Stimulated activated naive CD4-positive, alpha-beta T cell (primary cell): ENCODE measurements around the gene PMS2.
"Not testable (repeated sequence)": the region's sequence is repeated elsewhere in the genome, so short reads cannot be mapped to it uniquely, and the experiment has no call there.

Experiments used
- DNase-seq, 6 experiments: peaks; one replicate each; lab custom pipeline; 2025; lab: John Stamatoyannopoulos, UW

The PMS2 gene, protein sequence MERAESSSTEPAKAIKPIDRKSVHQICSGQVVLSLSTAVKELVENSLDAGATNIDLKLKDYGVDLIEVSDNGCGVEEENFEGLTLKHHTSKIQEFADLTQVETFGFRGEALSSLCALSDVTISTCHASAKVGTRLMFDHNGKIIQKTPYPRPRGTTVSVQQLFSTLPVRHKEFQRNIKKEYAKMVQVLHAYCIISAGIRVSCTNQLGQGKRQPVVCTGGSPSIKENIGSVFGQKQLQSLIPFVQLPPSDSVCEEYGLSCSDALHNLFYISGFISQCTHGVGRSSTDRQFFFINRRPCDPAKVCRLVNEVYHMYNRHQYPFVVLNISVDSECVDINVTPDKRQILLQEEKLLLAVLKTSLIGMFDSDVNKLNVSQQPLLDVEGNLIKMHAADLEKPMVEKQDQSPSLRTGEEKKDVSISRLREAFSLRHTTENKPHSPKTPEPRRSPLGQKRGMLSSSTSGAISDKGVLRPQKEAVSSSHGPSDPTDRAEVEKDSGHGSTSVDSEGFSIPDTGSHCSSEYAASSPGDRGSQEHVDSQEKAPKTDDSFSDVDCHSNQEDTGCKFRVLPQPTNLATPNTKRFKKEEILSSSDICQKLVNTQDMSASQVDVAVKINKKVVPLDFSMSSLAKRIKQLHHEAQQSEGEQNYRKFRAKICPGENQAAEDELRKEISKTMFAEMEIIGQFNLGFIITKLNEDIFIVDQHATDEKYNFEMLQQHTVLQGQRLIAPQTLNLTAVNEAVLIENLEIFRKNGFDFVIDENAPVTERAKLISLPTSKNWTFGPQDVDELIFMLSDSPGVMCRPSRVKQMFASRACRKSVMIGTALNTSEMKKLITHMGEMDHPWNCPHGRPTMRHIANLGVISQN

DNA sequence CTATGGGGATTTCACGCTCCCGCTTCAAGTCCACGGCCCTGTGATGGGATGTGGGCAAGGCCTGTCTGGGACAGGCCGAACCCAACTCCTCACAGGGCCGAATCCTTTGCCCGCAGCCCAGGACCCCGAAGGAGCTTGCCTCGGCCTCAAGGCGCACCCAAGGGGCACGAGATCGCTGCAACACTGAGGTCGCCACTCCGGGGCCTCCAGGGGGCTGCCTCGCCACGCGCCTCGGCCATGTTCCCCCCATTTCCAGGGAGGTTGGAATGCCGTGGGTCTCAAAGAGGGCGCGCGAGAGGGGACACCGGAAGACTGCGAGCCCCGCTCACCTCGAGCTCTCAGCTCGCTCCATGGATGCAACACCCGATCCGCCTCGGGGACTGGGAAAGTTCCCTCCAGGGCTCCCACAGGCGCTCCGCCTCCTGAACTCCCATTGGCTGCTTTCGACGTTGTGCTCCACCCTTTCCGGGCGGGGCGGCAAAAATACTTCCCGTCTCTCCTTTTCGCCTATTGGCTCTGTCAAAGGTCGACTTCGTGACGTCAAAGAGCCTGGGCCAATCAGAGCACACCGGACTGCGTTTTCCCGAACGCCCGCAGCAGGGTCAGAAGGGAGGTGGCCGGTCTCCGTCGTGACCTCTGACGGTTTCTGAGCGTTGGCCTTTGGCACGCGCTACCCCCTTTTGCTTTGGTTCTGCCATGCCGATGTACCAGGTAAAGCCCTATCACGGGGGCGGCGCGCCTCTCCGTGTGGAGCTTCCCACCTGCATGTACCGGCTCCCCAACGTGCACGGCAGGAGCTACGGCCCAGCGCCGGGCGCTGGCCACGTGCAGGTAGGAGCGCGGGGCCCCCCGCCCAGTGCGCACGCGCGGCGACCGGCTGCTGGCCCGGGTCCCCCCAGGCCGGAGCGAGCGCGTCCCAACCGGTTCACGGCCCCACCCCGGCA is at the start of gene PMS2, which contains the start of gene AIMP2:
Gene PMS2, minus strand, starts transcription at position 382 of the 944 bp plus-strand sequence. Its CDS starts 30 bp downstream, at position 352.
Gene AIMP2, plus strand, starts transcription at position 605 of the 944 bp plus-strand sequence. Its CDS starts 92 bp downstream, at position 697.
- DNase-seq, result peak; percentile 89 to 97 (median 92)

DNA sequence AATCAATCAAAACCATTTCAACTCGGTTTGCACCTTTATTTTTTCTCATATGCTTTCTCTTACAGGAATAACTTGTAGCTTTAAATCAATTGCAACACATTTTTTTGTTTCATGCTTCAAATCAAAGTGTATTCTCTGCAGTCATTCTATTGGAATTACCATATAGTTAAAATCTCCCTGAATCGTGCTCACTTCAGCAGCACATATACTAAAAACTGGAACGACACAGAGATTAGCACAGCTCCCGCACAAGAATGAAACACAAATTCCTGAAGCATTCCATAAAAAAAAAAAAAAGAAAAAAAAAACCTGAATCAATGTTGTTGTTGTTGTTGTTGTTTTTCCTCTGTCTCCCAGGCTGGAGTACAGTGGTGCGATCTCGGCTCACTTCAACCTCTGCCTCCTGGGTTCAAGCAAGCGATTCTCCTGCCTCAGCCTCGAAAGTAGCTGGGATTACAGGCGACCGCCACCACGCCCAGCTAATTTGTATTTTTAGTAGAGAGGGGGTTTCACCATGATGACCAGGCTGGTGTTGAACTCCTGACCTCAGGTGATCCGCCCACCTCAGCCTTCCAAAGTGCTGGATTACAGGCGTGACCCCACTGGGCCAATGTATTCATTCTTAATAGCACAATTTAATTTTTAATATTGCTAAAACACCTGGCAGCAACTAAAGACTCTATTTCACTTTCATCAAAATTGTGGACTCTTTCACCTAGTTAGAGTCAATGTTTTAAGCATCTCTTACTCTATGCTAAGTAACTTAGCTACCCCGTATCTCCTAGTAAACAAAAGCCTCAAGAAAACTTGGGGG is 48.7 kb upstream of the PMS2 start:
- DNase-seq, result no peak

DNA sequence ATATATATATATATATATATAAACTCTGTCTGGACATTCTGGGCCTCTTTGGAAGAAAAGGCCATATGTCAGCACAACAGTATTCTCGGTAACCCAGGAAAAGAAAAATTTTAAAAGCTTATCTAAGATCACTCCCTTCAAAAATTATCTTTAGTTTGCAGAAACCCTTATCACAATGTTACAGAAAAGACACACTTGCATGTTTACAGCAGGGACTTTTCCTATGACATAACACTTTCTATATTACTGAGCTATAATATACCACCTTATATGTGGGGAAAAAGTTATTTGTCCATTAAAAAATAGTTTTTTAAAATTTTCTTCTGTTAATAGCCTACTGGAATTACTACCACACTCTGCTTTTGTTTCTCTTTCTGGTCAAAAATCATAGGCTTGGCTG is 47.8 kb upstream of the PMS2 start:
- no peak for DNase-seq

DNA sequence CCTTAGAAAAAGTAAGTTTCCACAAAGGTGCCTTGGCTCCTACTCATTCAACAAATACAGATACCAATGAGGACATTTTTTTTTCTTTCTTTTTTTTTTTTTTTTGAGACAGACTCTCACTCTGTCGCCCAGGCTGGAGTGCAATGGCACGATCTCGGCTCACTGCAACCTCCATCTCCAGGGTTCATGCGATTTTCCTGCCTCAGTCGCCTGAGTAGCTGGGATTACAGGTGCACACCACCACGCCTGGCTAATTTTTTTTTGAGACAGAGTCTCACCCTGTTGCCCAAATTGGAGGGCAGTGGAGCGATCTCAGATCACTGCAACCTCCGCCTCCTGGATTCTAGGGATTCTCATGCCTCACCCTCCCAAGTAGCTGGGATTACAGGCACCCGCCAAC is 42.3 kb upstream of the PMS2 start:
- not testable (repeated sequence) for DNase-seq

DNA sequence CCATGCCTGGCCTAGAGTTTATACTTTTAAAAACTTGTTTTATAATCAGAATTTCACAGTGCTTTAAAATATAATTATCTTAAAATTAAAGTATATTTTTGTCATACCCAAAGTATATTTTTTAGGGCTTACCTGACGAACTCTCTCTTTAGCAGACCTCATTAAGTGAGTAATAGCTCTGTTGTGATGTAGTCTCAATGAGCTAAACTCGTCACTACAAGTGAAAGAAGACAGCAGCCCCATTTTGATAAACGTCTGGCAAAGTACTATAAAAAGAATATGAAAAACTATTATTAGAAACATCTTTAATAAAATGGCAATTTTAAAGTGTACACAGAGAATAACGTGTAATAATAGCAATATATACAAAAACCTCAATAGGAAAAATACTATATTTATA is 40.9 kb upstream of the PMS2 start:
- DNase-seq, result no peak

DNA sequence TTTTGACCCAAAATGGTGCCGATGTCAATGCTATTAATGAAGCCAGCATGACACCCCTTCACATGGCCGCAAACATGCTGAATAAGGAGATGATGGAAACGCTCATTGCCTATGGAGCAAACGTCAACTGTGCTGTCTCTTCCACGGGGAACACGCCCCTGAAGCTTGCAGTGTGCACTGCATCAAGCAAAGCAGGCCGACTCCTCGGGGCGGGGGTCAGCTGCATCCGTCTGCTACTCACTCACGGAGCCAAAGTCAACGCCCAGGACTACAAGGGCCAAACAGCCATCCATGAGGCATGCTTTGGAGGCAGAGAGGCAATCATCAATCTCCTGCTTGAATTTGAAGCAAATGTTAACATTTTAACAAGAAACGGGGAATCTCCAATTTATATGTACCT is 26.8 kb upstream of the PMS2 start:
- DNase-seq, result no peak

DNA sequence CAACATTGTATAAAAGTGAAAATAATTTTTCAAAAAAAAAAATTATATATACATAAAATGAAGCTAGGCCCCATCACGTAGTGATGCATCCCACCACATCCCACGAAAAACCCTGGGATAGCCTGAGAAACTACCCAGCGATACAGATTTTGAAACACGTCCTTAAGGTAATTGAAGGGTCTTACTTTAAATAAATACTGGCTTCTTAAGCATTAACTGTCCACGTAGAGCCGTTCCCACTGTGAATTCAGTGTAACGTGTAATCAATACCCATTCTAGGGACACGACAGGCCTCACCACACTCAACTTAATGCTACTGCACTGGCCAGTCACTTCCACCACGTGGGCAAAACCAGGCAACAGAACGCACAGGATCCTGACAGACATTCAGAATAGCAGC is 26.3 kb upstream of the PMS2 start:
- no peak for DNase-seq

DNA sequence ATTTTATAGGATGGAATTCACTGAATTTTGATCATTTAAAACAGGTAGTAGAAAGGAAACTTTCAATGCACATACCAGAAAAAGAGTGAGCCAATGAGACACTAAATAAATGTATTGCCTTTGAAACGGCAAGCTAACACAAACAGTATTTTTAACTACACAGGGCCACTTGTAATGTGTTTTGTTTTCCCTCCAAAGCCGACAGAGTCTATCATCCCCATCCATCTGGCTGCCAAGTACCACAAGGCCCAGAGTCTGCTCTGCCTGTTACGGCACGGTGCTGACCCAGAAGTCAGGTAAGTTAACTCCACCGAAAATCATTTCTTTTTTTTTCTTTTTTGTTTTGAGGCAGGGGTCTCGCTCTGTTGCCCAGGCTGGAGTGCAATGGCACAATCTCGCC is 23.8 kb upstream of the PMS2 start:
- DNase-seq, result no peak

DNA sequence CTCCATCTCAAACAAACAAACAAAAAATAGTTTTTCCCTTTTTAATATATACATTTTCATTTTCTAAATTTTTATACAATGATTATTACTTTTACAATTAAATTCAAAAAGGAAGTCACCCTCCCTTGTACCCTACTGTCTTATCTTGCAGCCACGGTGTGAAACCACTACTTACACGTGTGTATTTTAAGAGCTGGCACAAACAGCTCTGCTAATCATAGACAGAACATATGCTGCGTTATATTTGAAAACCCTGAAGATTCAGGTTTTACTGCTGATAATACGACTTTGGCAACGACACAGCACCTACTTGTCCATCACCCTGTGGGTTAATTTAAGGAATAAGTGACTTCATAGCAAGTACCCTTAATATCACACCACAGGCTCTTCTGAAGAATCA is 23.3 kb upstream of the PMS2 start:
- no peak for DNase-seq

DNA sequence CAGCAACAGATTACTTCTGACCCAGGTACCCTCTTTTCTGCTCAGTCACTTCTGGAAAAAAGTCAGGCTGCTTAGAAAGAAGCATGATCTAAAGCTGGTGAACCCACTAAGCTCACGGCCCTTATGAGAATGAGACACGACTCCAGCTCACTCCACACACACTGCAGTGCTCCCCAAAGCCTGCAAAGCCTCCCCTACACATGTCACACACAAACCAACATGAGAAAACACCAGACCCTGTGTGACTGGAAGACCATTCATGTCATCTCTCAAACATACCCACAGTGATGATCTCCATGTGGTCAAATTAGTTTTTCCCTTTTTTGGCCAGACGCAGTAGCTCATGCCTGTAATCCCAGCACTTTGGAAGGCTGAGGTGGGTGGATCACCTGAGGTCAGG is 22.7 kb upstream of the PMS2 start:
- DNase-seq, result no peak

DNA sequence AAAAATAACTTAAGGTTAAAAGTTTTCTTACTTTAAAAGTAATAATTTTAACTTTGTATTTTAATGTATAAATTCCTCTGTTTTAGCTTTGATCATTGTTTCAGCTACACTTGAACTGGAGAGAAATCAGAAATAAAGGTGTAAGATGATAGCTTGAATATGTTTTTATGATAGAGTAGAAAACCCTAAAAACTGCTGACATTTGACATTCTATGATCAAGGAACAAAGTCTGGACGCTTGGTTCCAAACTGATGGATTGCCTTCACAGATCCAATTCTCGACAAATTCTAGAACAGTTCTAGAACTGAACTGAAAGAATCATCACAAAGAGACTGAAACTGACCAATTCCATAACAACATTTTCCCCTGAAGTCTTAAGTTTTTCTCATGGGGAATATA is 22.1 kb upstream of the PMS2 start, which contains the start of gene ANKRD61:
Gene ANKRD61, plus strand, starts transcription at position 389 of the 400 bp plus-strand sequence. Its CDS starts 0 bp downstream, at position 389.
- DNase-seq, result no peak

DNA sequence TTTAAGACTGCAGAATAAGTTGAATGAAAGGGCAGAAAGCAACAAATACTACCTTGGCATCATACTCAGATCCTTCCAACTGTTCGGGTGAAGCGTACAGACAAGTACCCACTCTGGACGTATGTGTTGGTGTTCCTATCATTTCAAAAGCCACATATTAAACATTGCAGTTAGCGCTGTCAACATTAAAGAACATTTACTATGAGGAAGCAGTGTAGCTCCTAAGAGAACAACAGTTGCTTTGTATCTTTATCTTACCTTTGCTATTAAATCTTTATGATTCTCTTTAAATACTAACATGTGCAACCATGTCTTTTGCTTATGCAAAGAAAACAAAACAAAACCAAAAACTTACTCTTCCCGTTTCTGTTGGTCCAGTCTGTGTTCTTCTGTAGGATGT is 19.7 kb upstream of the PMS2 start:
- no peak for DNase-seq

DNA sequence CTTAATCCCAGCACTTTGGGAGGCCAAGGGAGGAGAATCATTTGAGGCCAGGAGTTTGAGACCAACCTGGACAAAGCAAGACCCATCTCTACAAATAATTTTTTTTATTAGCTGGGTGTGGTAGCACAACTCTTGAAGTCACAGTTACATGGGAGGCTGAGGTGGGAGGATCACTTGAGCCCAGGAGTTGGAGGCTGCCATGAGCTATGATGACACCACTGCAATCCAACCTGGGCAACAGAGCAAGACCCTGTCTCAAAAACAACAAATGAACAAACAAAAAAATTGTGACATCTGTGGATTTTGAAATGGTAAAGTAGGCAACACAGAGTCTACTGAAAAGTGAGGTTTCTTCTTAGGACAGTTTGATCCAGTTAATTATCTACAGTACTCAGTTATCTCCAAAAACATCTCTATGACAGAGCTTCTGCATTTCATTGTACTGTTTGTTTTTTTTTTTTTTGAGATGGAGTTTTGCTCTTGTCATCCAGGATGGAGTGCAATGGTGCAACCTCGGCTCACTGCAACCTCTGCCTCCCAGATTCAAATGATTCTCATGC is 19.0 kb upstream of the PMS2 start:
- no peak for DNase-seq

DNA sequence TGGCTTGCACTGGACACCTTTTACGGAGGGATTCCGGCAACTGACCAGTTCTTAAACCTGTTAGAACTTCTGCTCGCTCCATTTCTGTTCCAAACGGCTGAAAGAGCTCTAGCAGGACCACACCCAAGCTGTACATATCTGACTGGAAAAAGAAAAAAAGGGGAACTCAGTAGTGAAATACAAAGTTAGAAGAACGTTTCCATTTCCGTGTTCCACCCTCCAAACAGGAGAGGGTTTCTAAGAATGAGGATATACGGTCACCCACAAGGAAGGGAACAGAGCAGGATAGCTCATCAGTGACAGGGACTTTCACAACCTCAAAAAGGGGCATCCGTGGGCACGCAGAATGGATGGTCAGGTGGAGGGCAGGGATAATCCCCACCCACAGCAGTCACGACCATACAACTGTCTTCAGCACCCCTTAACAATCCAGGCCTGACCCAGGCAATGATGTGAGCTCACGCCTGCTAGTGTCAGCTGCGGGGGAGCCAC is 18.0 kb upstream of the PMS2 start:
- DNase-seq, result no peak

DNA sequence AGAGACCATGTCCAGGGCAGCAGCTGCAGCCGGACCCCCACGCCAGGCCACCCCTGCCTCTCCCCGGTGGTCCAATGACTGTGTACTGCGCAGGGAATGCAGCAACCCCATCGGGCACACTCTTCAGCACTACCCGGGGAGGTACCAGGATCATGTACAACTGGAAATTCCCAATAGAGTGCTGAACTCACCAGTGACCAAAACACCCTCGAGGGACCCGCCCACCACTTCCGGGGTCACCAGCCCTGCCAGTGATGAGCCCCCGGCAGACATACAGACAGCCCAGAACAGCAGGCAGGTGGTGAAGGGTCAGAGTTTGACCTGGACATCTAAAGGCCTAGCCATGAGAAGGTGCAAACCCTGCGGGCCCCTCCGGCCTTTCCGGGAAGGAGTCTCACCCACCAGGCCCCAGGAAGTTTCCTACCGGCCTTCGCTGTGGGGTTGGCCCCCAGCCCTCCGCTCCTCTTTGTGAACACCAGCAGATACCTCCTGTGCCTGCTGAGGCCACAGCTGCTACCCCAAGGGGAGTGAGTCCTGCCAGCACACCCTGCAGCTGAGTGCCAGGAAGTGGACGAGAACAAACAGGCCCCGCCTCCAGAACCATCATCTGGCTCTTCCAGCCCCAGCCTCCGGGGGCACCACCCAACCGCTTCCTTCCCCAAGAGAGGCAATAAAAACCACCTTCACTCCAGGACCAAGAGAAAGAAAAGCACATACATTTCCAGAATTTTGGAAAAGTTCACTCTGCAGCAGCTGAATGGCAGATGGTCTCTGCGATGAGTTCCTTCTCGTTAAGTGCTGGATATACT is 17.4 kb upstream of the PMS2 start:
- DNase-seq, result peak; percentile 32 to 71 (median 58)

DNA sequence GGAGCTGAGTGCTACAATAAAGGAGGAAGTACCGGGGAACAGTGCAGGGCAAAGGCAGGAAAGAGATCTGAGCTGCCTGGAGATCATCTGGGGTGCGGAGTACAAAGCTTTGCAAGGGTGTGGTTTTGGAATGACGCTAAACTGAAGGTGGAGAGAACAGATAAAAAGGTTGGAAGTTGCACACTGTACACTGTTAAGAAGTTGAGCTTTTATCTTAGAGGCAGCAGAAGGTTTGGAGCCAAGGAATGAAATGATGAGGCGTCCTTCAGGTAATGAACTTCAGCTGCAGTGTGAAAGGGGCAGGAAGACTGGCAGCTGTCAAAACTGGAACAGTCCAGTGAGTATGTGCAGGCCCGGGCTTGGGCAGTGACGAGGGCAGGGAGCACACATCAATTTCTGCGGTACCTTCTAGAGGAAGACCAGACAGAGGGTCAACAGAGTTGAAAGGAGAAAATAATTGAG is 15.2 kb upstream of the PMS2 start:
- DNase-seq, result no peak

DNA sequence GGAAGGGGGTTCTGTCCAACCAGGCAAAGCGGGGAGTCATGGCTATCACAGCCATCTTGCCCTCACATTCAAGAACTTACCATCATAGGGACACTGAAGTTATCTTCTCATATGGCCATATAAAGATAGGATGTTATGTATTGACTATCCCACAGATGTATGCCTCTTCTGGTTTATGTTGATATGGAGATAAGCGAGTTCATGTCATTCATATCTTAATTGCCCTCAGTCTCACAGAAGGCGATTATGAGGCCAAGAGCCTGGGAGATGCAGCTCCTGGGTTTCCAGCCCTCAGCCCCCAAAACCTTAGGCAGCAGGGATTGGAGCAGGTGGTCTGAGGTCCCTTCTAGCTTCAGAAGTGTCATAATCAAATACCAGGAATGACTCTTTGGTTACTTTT is 13.9 kb upstream of the PMS2 start:
- no peak for DNase-seq

DNA sequence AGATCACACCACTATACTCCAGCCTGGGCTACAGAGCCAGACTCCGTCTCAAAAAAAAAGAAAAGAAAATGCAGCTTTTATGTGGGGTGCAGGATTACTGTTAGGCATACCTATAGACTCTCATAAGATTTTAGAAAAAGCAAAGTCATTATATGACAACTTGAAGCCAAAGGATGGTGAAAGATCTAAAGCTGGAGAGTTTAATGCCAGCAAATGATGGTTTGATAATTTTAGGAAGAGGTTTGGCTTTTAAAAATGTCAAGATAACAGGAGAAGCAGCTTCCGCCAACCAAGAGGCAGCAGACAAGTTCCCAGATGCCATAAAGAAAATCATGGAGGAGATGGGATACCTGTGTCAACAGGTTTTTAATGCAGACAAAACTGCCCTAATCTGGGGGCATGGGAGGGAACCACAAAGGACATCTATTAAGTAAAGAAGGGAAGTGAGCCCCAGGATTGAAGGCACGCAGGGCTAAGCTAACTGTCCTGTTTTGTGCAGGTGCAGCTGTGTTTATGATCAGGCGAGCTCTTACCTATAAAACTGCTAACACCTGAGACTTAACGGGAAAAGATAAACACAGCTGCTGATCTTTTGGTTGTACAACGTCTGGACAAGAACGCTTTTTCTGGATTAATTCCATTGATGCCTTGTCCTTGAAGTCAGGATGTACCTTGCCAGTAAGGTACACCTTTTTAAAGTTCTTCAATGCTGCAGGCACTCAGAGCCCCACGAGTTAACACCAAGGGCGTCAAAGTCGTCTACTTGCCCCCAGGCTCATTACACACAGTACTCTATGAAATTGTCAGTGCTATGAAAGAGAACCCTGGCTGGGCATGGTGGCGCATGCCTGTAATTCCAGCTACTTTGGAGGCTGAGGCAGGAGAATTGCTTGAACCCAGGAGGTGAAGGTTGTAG is 11.8 kb upstream of the PMS2 start:
- DNase-seq, result no peak
